ENCODE results near the gene MAP3K15.
A peak's percentile ranks its signal among the peaks of the same experiment; 100 is the strongest.

MAP3K15 gene

GRCh38 chrX:19334945-19335626 is 180.2 kb downstream of the MAP3K15 start:
- Mint-ChIP-seq H3K4me1 (peaks cover 7% of the 10 kb centered on the region), H3K36me3 (no peaks in the 10 kb centered on the region), H3K9me3 (peaks cover 3% of the 10 kb centered on the region), H3K27me3 (peaks cover 8% of the 10 kb centered on the region), H3K4me3 (no peak overlapping the region), H3K27ac (peak overlapping the region; percentile 65)
- peak; percentile 45 for DNase-seq
- CTCF ChIA-PET = interaction anchor here (1.1 to 1.4 kb wide), 5 partner anchors 10 to 949 kb away, joined by 3 to 4 read pairs (median 3); no protein-coding TSS in a partner anchor

- H3K27ac Mint-ChIP-seq = no peak overlapping the region
- peaks cover 7% of the 10 kb centered on the region for H3K4me1 Mint-ChIP-seq
- H3K4me3 Mint-ChIP-seq = no peak overlapping the region
- H3K27me3 Mint-ChIP-seq = peaks cover 8% of the 10 kb centered on the region
- CTCF ChIA-PET = interaction anchor here (0.6 to 2.4 kb wide), 8 partner anchors 329 to 943 kb away, joined by 3 to 12 read pairs (median 5); no protein-coding TSS in a partner anchor
- H3K9me3 Mint-ChIP-seq = peaks cover 3% of the 10 kb centered on the region
- no peaks in the 10 kb centered on the region for H3K36me3 Mint-ChIP-seq
- no peak for DNase-seq
Measured at GRCh38 chrX:19332983-19333382, 182.3 kb downstream of the MAP3K15 start.

- Mint-ChIP-seq H3K9me3 (peaks cover 3% of the 10 kb centered on the region), H3K4me1 (peaks cover 7% of the 10 kb centered on the region), H3K27ac (no peak overlapping the region), H3K27me3 (peaks cover 12% of the 10 kb centered on the region), H3K36me3 (no peaks in the 10 kb centered on the region), H3K4me3 (no peak overlapping the region)
- CTCF ChIA-PET = interaction anchor here (0.6 kb wide), 1 partner anchor 296 kb away, joined by 4 read pairs; no protein-coding TSS in a partner anchor
- no peak for DNase-seq
Measured at GRCh38 chrX:19331831-19332230, 183.5 kb downstream of the MAP3K15 start.

- H3K36me3 Mint-ChIP-seq = no peaks in the 10 kb centered on the region
- H3K9me3 Mint-ChIP-seq = no peaks in the 10 kb centered on the region
- no peak for DNase-seq
- no peak overlapping the region for H3K27ac Mint-ChIP-seq
- no peaks in the 10 kb centered on the region for H3K4me1 Mint-ChIP-seq
- no peak overlapping the region for H3K4me3 Mint-ChIP-seq
- peaks cover 5% of the 10 kb centered on the region for H3K27me3 Mint-ChIP-seq
- CTCF ChIA-PET = interaction anchor here (1.0 kb wide), 1 partner anchor 286 kb away, joined by 3 read pairs; no protein-coding TSS in a partner anchor
Measured at GRCh38 chrX:19326567-19326966, 188.7 kb downstream of the MAP3K15 start.

All from activated naive CD4-positive, alpha-beta T cell treated with anti-CD3 and anti-CD28 coated beads, Interleukin-2, amount 10 ng/mL, durations not matched to agents 7 days and 5 days (primary cell).